HFF-Myc (cell line): ENCODE data around the gene KIFBP.

Source experiments
- DNase-seq: peaks from one replicate; pipeline ENCODE4 v3.0.0-alpha.2; 2011; ENCODE audit warnings: low read depth; ENCODE audit errors: extremely low read depth
- H3K4me3 ChIP-seq: replicated peaks from 2 replicates; pipeline ENCODE4 v1.5.1; 2011; ENCODE audit warnings: low read depth, mild to moderate bottlenecking, control low read depth, low read length
- CTCF ChIP-seq: IDR thresholded peaks from 2 replicates; pipeline ENCODE4 v1.5.1; 2012; ENCODE audit warnings: mild to moderate bottlenecking, low read depth, low read length, control low read depth; ENCODE audit errors: missing control alignments

KIFBP gene

GRCh38 chr10:68981074-68981473, 7.5 kb upstream of the KIFBP start:
- peak; percentile 12 for TF ChIP-seq CTCF
- no peak overlapping the region for H3K4me3 ChIP-seq
- no peak for DNase-seq

- TF ChIP-seq CTCF, result no peak
- no peak overlapping the region for H3K4me3 ChIP-seq
- no peak for DNase-seq
Observed at GRCh38 chr10:68982389-68982788, 6.2 kb upstream of the KIFBP start.

GRCh38 chr10:68987611-68988010, 992 bp upstream of the KIFBP start:
- no peak for TF ChIP-seq CTCF
- H3K4me3 ChIP-seq, result no peak overlapping the region
- no peak for DNase-seq

- H3K4me3 ChIP-seq, result peak overlapping the region; percentile 89
- DNase-seq, result no peak
- TF ChIP-seq CTCF, result no peak
Observed at GRCh38 chr10:68989317-68989990, 851 bp downstream of the KIFBP start.

GRCh38 chr10:68992636-68993440, 4.2 kb downstream of the KIFBP start:
- no peak for TF ChIP-seq CTCF
- H3K4me3 ChIP-seq, result no peak overlapping the region
- DNase-seq, result peak; percentile 30

- H3K4me3 ChIP-seq, result no peak overlapping the region
- no peak for TF ChIP-seq CTCF
- DNase-seq, result no peak
Observed at GRCh38 chr10:68997211-68997610, 8.6 kb downstream of the KIFBP start.
